ENCODE results near the gene PDE4A.
A peak's percentile ranks its signal among the peaks of the same experiment; 100 is the strongest.
"Not testable (repeated sequence)": the region's sequence is repeated elsewhere in the genome, so short reads cannot be mapped to it uniquely, and the experiment has no call there.

PDE4A gene

DNA sequence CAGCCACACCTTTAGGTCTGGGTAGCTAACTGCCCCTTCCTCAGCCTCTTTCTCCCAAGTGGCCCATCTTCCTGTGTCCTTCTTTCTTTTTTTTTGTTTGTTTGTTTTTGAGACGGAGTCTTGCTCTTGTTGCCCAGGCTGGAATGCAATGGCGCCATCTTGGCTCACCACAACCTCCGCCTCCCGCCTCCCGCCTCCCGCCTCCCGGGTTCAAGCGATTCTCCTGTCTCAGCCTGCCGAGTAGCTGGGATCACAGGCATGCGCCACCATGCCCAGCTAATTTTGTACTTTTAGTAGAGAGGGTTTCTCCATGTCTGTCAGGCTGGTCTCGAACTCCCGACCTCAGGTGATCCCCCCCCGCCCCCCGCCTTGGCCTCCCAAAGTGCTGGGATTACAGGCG, 41.7 kb downstream of the PDE4A start:
- not testable (repeated sequence) for DNase-seq (ENCODE audit: low spot score)

DNA sequence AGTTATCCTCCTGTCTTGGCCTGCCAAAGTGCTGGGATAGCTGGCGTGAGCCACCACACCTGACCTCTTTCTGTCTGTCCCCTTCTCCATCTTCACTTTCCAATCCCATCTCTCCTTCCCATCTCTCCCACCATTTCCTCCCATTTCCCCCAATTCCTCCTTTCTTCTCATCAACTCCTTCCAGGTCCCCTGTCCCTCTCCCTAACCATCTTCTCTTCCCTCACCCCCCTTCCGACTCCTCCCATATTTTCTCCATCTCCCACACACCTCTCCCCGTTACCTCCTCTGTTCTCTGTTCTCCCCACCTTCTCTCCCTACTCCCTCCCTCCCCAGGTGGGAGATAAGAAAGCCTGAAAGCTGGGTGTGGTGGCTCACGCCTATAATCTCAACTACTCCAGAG, 42.2 kb downstream of the PDE4A start:
- DNase-seq (ENCODE audit: low spot score), result no peak

DNA sequence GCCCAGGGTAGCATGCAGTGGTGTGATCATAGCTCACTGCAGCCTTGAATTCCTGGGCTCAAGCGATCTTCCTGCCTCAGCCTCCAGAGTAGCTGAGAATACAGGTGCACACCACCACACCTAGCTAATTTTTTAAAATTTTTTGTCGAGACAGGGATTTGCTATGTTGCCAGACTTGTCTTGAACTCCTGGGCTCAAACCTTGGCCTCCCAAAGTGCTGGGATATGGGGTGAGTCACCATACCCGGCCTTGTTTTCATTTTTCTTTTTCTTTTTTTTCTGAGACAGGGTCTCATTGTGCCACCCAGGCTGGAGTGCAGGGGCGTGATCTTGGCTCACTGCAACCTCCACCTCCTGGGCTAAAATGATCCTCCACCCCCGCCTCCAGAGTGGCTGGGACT, 44.1 kb downstream of the PDE4A start:
- DNase-seq (ENCODE audit: low spot score), result no peak

DNA sequence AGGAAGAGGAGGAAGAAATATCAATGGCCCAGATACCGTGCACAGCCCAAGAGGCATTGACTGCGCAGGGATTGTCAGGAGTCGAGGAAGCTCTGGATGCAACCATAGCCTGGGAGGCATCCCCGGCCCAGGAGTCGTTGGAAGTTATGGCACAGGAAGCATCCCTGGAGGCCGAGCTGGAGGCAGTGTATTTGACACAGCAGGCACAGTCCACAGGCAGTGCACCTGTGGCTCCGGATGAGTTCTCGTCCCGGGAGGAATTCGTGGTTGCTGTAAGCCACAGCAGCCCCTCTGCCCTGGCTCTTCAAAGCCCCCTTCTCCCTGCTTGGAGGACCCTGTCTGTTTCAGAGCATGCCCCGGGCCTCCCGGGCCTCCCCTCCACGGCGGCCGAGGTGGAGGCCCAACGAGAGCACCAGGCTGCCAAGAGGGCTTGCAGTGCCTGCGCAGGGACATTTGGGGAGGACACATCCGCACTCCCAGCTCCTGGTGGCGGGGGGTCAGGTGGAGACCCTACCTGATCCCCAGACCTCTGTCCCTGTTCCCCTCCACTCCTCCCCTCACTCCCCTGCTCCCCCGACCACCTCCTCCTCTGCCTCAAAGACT, 46.9 kb downstream of the PDE4A start:
- DNase-seq (ENCODE audit: low spot score), result no peak

DNA sequence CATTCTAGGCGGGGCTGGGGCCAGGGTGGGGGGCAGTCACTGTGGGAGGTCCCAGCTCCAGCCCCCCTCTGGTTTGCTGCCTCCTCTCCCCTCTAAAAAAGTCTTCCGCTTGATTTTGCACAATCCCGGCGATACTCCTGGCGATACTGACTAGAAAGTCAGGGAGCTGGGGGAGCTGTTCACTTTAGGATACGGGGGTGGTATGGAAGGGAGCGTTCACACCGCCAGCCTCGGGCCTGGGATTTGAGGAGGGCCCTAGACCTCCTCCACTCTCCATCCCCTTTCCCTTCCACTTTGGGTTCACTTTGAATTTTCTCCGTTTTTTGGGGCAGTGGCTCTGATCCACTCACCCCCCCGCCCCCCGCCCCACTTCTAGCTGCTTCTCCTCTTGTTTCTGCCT, 47.8 kb downstream of the PDE4A start:
- no peak for DNase-seq (ENCODE audit: low spot score)

DNA sequence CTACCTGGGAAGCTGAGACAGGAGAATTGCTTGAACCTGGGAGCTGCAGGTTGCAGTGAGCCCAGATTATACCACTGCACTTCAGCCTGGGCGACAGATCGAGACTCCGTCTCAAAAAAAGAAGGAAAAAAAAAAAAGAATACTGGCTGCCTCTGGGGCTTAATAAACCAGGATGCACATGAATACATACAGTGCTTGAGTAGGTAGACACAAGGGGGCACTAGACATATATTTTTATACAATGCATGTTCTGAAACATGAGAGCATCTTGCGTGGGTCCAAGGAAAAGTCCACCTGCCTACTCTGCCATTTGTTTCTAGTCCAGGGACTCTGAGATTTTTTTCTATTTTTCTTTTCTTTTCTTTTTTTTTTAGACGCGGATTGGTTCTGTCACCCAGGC, 51.6 kb downstream of the PDE4A start:
- peak; percentile 42 for DNase-seq (ENCODE audit: low spot score)

DNA sequence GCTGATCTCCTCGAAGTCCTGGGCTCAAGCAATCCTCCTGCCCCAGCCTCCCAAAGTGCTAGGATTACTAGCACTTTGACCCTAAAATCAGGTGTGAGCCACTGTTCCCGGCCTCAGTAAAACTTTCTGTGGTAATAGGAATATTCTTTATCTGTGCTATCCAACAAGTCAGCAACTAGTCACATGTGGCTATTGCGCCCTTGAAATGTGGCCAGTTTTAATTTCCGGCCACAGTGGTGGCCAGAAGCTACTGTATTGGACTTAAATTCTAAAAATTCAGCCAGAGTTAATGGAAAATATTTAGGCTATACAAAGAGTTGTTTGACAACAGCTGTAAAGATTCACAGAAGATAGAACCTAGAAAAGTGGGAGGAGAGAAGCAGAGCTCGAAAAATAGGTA, 52.9 kb downstream of the PDE4A start:
- DNase-seq (ENCODE audit: low spot score), result no peak

DNA sequence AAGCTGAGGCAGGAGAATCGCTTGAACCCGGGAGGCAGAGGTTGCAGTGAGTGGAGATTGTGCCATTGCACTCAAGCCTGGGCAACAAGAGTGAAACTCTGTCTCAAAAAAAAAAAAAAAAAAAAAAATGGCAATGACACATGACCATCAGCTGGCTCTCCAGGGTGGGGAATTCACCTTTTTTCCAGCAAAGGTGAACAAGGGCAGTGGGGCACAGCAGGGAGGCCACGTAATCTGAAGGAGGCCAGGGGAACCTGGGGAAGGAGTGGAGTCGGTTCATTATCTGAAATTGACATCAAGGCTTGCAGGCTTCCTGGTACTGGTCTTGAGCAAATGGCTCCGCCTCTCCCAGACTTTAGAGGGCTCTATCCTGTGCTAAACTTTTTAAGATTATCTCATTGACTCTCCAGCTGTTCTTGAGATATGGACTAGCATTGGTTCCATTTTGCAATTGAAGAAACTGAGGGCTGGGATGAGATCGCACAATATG, 54.7 kb downstream of the PDE4A start:
- DNase-seq (ENCODE audit: low spot score), result no peak

DNA sequence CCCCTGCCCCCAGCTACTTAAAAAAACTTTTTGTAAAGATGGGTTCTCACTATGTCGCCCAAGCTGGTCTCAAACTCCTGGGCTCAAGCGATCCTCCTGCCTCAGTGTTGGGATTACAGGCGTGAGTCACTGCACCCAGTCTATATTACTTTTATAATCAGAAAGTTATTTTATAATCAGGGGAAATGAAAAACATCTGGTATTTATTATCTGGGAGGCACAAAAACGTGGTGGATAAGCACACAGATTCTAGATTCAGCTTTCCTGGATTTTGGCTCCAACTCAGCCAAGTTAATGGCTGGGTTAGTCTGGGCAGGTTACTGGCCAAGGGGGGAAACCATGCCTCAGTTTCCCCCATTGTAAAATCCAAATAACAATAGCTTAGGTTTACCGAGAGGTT, 58.1 kb downstream of the PDE4A start:
- no peak for DNase-seq (ENCODE audit: low spot score)

DNA sequence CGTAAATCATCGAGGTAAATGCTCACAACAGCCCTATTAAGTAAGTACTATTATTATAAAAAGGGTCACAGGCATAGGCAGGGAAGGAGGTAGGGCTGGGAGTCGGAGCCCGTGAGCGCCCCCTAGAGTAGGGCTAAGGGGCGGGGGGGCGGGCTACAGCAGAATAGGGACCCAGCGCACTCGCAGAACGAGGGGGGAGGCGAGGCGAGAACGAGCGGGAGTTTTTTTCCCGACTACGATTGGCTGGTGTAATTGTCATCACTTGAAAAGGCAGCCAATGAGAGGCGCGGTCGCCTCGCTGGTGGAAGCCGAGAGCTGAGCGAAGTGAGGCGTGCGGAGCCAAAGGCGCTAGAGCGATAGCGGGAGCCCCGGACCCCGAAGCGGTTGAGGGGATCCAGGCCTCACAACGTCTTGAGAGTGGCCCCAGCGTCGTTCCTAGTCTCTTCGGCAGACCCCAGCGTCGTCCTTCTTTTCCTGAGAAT, 58.6 kb downstream of the PDE4A start:
- peak; percentile 93 for DNase-seq (ENCODE audit: low spot score)

DNA sequence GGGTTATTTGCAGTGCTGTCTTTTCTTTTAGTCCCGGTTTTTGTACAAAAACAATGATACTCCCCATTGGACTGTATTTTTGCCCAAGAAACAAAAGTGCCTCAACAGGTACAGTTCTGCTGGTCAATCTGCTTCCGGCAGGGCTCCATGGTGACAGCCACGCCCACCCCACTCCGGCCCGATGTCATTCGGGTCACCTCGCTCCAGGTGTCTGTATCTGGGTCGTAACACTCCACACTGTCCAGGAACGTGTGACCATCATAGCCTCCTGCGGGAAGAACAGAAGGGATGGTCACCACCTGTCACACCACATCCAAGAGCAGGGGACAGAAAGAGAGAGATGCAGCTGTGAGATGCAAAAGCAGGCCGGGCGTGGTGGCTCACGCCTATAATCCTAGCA, 66.2 kb downstream of the PDE4A start:
- no peak for DNase-seq (ENCODE audit: low spot score)

DNA sequence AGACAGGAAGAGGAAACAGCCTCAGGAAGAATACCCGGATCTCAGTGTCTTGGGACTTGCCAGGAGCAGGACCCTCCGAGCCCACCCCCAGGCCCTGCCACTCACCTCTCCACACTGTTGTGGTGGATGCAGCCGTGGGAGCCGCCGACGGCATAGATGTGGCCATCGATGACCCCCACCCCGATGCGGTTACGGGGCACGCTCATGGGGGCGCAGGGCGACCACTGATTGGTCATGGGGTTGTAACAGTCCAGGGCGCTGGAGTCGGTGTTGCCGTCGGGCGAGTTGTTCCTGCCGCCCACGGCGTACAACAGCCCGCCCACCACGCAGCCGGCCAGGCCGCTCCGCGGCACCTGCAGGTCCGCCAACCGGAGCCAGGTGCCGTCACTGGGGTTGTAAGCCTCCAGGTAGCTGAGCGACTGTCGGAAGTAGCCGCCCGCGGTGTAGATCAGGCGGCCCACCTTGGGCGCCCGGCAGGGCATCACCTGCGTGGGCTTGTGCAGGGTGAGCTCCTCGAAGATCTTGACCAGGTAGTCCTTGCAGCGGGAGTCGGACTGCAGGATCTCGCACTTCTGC, 71.2 kb downstream of the PDE4A start:
- no peak for DNase-seq (ENCODE audit: low spot score)

DNA sequence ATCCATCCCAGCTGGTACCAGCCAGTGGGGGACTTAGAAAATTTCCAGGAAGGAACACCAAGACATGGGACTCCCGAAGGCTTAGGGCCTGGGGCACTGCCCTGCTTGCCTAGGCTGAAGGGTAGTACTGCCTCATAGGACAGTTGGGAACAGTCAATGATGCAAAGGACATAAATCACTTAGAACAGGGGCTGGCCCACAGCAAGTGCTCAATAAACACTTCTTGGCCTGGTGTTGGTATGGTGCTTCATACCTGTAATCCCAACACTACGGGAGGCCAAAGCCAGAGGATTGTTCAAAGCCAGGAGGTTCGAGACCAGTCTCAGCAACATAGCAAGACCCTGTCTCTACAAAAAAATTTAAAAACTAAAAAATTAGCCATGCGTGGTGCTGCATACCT, 77.0 kb downstream of the PDE4A start:
- no peak for DNase-seq (ENCODE audit: low spot score)

DNA sequence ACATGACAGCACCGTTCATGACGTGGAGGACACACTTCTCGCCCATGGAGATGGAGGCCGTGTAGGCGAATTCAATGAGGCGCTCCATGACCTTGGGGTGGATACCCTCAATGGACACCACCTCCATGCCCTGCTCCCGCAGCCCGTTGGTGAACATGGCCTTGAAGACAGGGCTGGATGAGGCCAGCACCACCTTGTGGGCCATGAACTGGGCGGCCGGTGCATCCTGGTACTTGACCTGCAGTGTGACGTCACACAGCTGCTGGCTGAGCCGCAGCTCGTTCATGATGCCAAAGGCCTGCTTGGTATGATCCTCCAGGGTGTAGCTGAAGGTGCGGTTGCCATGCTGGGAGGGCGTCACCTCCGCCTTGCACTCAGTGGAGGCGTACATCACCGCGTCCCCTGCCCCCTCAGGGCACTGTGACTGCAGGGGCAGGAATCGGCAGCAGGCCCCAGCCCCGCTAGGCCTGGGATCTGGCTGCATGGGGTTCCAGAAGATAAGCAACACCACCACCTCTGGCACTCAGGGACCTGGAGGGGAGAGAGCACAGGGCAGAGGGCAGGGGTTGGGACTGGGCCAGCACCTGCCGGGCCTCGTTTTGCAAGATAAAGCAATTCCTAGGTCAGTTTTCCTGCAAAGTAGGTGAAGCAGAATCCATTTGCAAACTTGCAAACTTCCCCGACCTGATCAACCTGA, 79.4 kb downstream of the PDE4A start:
- no peak for DNase-seq (ENCODE audit: low spot score)

DNA sequence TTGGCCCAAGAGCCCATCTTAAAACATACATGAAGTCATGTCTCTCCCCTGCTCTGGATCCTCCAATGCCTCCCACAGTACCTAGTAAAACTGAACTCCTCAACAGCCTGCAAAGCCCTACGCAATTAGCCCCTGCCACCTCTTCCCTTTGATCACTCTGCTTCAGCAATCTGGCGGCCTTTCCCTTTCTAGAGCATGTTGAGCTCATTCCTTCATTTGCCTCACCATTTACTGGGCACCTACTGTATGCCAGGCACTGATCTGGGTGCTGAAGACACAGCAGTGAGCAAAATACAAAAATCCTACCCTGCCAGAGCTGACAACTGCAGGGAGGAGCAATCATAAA, 79.9 kb downstream of the PDE4A start:
- no peak for DNase-seq (ENCODE audit: low spot score)

DNA sequence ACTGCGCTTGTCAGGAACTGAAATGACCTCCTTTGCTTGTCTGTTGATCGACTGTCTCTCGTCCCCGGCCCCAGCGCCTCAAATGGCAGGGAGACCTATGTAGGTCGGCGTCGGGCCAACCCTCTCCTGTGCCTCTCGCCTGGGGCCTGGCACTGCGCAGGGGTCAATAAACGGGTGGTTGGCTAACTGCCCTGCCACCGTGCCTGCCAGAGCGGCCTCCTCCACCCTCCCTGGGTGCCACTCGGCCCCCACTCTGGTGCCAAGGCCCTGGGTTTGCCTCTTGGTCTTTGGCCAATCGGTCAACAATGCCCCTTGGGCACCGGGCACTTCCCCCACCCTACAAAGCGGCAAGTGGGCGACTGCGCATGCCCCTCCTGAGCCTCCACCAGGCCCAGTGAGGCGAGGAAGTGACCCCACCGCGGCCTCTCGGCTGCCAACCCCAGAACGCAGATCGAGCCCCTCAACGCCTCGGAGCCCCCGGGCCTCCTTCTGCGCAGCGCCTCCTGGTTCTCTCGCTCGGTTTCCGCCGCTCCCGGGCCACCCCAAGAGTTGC, 81.7 kb downstream of the PDE4A start:
- no peak for DNase-seq (ENCODE audit: low spot score)

DNA sequence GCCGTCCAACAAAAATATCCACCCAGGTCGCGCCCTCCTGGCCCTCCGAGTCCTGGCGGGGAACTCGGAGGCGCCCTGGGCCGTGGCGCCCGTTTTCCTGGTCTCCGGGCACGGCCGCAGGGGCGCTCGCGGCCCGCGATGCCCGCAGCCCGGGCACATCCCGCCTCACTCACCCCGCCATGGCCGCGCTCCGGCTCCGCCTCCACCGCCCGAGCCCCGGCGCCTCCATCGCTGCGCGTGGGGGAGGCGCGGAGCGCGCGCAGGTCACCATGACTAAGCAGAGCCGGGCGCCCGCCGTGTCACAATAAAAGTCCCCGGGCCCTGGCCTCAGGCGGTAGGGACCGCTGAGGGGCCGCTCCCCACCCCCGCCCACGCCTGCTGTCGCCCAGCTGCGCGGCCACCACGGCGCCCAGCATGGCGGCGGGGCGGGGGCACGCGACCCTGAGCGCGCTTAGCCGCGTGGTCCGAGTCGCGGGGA, 82.2 kb downstream of the PDE4A start:
- peak; percentile 92 for DNase-seq (ENCODE audit: low spot score)

DNA sequence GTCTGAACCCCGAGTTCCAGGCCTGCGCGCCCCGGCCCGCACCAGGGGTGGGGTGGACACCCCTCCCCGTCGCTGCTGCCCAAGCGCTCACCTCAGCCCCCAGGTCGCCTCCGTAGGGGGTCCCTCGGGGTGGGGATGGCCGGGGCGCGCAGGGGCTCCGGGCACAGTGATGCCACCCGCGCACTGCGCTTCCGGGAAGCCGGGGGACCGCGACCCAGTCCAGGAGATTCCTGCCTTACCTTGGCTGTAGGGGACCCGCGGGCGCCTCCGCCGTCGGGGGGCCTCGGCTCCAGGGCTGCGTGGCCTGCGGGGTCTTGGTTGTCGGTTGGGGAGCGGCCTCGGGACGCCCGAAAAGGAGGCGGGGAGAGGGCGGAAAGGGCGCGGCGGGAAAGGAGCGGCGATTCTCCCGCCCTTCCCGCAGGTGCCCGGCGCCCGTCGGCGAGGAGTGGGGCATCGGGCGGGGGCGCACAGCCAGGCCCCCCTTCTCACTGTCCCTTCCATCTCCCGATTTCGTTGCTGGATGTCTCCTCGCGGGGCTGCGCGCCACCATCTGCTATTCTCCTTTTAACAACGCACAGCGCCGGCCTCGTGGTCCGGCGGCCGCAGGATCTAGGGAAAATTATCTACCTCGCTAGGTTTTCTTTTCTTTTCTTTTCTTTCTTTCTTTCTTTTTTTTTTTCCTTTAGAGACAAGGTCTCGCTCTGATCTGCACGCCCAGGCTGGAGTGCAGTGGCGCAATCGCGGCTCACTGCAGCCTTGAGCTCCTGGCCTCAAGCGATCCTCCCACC, 82.9 kb downstream of the PDE4A start, which contains the start of gene KEAP1:
Gene KEAP1 (minus strand): TSS at position 355 of the 788 bp plus-strand sequence. CDS start 3,323 bp downstream, outside the sequence.
- no peak for DNase-seq (ENCODE audit: low spot score)

DNA sequence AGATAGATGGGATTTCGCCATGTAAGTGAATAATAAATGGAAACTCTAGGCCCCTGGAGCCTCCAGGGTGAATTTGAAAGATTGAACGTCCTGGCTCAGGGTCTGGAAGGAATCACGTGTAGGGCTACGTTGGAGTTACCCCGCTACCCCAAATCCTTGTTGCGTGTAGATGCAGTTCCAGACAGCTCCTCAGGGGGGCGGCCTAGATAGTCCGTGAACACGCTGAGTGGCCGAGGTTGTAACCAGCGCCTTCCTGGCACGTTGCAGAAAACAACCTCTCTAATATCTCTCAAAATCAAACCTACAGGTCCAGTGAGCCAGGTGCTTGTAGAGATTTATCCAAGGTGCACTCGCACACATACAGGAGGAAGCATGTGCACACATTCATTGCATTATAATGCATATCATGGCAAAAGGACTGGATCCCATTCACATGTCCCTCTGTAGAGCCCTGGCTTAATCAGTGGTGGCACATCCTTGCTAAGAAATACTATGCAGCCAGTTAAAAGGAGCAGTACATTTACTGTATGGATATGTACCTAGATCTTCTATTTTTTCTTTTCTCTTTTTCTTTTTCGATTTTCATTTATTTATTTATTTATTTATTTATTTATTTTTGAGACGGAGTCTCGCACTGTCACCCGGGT, 85.4 kb downstream of the PDE4A start:
- DNase-seq (ENCODE audit: low spot score), result peak; percentile 87

DNA sequence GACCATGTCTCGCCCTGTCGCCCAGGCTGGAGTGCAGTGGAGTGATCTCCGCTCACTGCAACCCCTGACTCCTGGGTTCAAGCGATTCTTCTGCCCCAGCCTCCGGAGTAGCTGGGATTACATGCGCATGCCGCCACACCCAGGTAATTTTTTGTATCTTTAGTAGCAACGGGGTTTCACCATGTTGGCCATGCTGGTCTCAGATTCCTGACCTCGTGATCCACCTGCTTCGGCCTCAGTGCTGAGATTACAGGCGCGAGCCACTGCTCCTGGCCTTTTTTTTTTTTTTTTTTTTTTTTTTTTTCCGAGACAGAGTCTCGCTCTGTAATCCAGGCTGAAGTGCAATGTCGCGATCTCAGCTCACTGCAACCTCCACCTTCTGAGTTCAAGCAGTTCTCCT, 87.7 kb downstream of the PDE4A start:
- DNase-seq (ENCODE audit: low spot score), result no peak

DNA sequence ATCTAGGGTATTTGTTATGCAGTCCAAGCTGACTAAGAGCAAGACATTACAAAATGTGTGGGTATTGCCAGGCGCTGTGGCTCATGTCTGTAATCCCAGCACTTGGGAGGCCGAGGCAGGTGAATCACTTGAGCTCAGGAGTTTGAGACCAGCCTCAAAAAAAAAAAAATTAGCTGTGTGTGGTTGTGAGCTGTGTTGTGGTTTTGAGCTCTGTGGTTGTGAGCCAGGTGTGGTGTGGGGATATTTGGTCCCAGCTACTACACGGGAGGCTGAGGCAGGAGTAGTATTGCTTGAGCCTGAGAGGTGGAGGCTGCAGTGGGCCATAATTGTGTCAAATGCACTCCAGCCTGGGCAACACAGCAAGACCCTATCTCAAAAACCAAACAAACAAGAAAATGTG, 88.4 kb downstream of the PDE4A start:
- no peak for DNase-seq (ENCODE audit: low spot score)
